MG63 (cell line): Measurements from ENCODE around the gene SRR. TPM values are rescaled to one million over a fixed set of nuclear protein-coding genes. Genes with fewer than 3 reads are reported as not detected.

Experiments used
- DNase-seq: peaks from one replicate; pipeline ENCODE4 v3.0.0-alpha.2; 2020
- H3K27me3 ChIP-seq: fragments of 250-450 bp; sonication (Bioruptor Pico); 2 replicates; pipeline ENCODE4 v1.5.1; 2020; ENCODE audit warnings: mild to moderate bottlenecking, moderate library complexity
- H3K36me3 ChIP-seq: fragments of 250-450 bp; sonication (Bioruptor Pico); 2 replicates; pipeline ENCODE4 v1.5.1; 2020; ENCODE audit warnings: mild to moderate bottlenecking, moderate library complexity
- H3K4me3 ChIP-seq: fragments of 250-450 bp; sonication (Bioruptor Pico); 2 replicates; pipeline ENCODE4 v1.5.1; 2020; ENCODE audit warnings: mild to moderate bottlenecking, moderate library complexity
- H3K9me3 ChIP-seq: fragments of 250-450 bp; sonication (Bioruptor Pico); 2 replicates; pipeline ENCODE4 v1.5.1; 2020; ENCODE audit warnings: mild to moderate bottlenecking, moderate library complexity
- total RNA-seq: library from RNA; depleted of rRNA; stranded (reverse); fragments of >200 nt; shearing (Covaris generic); gene quantifications from 2 replicates; pipeline ENCODE4 v1.2.3, GENCODE V29; 2014; ENCODE audit warnings: low replicate concordance

Gene SRR
- total RNA-seq, 1 experiment from 2014 or later: 26.5 TPM

DNA sequence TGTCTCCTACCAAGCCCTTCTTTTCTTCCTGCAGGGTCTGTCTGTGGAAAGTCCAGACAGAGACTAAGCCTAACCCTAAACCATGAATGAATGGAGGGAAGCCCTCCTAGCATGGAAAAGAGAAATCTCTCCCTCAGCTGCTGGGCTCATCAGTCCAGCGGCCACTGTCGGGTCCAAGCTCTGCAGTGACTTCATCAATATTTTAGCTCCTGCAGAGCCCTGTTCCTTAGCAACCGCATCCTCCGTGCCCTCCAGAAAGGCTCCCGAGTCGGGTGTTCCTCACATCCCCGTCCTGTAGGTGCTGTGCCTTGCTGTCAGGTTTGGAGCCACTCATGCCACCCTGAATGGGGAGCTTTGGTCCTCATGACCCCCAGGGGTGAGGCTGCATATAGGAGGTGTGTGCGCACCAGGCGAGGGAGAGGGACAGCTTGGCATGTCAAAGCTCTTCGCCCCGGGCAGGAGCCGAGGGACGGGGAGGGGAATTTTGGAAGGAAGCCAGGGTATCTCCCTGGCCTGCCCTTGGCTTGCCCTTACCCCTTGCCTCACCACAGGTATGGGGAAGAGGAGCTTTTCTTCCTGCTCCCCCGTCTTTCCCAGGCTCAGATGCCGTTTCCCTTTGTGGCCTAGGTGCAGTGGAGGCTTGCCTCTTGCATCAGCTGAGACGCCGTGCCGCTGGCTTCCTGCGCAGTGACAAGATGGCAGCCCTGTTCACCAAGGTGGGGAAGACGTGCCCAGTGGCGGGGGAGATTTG lies 57.4 kb downstream of the SRR start:
- H3K27me3 ChIP-seq: no peaks in the 10 kb centered on the region
- H3K4me3 ChIP-seq: no peak overlapping the region
- no peak for DNase-seq
- H3K36me3 ChIP-seq: no peaks in the 10 kb centered on the region
- H3K9me3 ChIP-seq: no peaks in the 10 kb centered on the region

DNA sequence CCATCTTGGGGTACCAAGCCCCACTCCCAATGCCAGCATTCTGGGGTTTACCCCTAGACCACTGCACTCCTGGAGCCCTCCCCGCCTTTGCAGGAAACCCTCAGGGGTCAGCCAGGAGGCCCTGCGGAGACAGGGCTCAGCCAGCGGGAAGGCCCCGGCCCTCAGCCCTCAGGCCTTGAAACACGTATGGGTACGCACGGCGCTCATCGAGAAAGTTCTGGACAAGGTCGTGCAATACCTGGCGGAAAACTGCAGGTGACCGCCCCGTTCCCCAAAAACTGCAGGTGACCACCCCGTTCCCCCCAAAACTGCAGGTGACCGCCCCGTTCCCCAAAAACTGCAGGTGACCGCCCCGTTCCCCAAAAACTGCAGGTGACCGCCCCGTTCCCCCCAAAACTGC lies 58.3 kb downstream of the SRR start:
- Histone ChIP-seq H3K36me3 (no peaks in the 10 kb centered on the region), H3K27me3 (no peaks in the 10 kb centered on the region), H3K4me3 (no peak overlapping the region), H3K9me3 (no peaks in the 10 kb centered on the region)
- no peak for DNase-seq

DNA sequence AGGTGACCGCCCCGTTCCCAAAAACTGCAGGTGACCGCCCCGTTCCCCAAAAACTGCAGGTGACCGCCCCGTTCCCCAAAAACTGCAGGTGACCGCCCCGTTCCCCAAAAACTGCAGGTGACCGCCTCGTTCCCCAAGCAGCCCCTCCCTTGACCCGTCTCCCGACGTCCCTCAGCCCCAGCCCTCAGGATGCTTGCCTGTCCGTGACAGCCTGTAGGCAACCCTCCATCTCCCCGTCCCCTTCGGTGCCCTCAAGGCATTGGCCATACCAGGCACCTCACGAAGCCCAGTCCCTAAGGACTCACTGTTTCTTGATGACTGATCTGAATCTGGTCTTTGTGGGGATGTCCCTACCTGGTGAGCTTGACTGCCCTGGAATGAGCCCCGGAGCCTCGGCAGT lies 58.7 kb downstream of the SRR start:
- no peaks in the 10 kb centered on the region for H3K27me3 ChIP-seq
- DNase-seq: no peak

DNA sequence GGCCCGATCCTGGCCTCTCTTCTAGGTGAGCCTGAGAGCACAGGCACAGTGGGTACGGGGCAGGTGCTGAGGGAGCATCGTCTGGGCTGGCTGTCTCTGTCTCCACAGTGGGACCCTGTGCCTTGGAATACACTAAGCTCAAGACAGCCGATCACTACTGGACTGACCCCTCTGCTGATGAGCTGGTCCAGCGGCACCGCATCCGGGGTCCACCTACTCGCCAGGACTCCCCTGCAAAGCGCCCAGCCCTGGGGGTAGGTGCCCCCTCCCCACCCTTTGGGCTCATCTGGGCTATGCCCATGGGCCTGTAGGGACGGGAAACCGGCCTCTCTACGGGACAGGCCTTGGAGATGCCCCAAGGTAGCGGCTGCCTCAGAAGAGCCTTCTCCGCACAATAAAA lies 59.1 kb downstream of the SRR start:
- Histone ChIP-seq H3K9me3 (no peaks in the 10 kb centered on the region), H3K4me3 (no peak overlapping the region), H3K36me3 (no peaks in the 10 kb centered on the region), H3K27me3 (no peaks in the 10 kb centered on the region)
- DNase-seq: no peak

More for the DNA sequence above, 58.7 kb downstream of the SRR start:
- H3K9me3 ChIP-seq: no peaks in the 10 kb centered on the region
- H3K36me3 ChIP-seq: no peaks in the 10 kb centered on the region
- no peak overlapping the region for H3K4me3 ChIP-seq

DNA sequence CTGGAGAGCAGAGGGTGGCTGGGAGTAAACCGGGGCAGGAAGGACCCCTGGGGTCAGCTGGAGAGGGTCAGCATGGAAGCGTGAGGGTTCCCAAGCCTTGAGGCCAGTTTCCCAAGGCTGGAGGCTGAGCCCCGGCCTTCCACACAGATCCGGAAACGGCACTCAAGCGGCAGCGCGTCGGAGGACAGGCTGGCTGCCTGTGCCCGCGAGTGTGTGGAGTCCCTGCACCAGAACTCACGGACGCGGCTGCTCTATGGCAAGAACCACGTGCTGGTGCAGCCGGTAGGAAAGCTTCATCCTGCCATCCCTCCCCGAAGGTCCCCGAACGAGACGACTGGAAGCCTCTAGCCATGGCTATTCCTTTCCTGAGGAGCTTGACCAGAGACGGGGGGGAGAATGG lies 59.6 kb downstream of the SRR start:
- H3K27me3 ChIP-seq: no peaks in the 10 kb centered on the region
- no peak overlapping the region for H3K4me3 ChIP-seq
- no peaks in the 10 kb centered on the region for H3K9me3 ChIP-seq
- no peak for DNase-seq
- no peaks in the 10 kb centered on the region for H3K36me3 ChIP-seq

DNA sequence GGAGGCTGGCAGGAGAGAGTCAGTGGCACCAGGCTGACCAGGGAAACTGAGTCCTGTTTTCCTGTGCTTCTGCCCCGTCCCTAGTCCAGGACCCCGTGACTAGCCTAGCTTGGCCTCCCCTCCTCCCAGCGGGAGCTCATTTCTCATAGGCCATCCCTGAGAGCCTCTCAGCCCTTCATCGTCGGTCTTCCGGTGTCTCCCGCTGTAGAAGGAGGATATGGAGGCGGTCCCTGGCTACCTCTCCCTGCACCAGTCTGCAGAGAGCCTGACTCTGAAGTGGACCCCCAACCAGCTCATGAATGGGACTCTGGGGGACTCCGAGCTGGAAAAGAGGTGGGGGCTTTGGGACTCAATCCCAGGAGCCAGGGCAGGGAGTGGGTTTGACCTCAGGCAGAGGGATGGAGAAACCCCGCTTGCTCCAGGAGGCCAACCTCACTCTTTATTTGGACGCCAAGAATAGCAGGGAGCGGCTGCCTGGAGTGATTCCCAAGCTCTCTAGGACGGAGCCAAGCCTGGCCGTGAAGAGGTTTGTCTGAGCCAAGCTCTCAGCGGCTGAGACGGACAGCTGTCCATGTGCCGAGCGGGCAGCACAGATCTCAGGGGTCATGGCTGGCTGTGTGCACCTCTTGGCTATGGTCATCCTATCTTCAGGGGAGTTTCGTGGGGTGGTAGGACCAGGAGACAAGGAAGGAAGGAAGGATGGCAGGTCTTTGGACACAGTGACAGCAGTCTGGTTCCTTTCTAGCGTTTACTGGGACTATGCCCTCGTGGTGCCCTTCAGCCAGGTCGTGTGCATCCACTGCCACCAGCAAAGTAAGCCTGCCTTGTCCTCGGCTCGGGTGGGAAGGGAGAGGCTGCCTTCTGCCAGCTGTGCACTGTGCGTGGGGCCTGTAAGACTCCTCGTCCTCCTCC lies 60.4 kb downstream of the SRR start:
- peak; percentile 66 for DNase-seq
- Histone ChIP-seq H3K27me3 (no peaks in the 10 kb centered on the region), H3K36me3 (no peaks in the 10 kb centered on the region), H3K9me3 (no peaks in the 10 kb centered on the region), H3K4me3 (no peak overlapping the region)

DNA sequence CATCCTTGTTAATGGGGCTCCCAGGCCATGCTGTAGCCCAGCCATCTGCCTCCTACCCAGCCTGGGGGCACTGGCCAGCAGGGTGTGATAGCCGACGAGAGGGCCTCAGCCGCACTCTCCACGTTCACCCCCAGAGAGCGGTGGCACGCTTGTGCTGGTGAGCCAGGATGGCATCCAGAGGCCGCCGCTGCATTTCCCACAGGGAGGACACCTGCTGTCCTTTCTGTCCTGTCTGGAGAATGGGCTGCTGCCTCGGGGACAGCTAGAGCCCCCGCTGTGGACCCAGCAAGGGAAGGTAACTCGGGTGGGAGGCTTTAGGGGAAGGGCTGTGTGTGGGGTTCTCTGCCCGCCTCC lies 61.0 kb downstream of the SRR start:
- Histone ChIP-seq H3K4me3 (no peak overlapping the region), H3K9me3 (no peaks in the 10 kb centered on the region), H3K27me3 (no peaks in the 10 kb centered on the region), H3K36me3 (no peaks in the 10 kb centered on the region)
- DNase-seq: no peak

DNA sequence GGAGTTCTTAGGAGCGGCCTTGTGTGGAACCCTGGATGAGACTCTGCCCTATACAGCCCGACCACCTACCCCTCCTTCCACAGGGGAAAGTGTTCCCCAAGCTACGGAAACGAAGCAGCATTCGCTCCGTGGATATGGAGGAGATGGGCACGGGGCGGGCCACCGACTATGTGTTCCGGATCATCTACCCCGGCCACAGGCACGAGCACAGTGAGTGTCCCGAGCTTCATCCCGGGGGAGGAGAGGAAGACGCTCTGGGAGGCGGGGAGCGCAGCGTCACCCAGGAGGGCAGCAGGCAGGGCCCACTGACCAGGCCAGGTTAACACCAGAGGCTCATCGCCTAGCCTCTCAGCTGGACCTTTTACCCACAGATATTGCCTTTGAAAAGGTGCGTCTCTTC lies 61.4 kb downstream of the SRR start:
- no peak for DNase-seq
- Histone ChIP-seq H3K4me3 (no peak overlapping the region), H3K36me3 (no peaks in the 10 kb centered on the region), H3K27me3 (no peaks in the 10 kb centered on the region), H3K9me3 (no peaks in the 10 kb centered on the region)

DNA sequence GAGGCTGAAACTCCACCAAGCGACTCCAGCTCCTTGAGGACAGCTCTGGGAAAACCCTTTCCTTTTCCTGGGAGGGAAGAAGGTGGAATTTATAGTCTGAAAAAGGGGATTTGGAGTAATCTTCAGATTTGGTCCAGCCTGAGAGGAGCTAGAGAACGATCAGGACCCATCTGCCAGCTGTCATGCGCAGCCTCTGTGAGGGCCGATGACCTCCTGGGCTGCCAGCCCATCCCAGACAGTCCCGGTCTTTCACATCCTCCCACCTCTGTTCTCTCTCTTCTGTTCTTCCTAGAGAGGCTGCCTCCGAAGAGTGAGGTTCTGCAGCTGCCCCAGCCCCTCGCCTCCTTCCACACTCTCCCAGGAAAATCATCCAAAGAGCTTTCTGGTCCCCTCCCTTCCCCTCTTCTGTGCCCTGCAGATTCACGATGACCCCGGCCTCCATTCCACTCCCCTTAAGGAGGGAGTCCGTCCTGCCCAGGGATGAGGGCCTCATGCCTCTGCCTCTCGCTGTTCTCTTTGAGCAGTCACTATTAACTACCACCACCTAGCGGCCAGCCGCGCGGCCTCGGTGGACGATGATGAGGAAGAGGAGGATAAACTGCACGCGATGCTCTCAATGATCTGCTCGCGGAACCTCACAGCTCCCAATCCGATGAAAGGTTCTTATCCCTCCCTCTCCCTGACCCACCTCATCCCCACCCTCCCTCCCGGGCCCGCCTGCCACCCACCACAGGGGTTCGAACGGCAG lies 63.2 kb downstream of the SRR start:
- H3K27me3 ChIP-seq: no peaks in the 10 kb centered on the region
- no peak overlapping the region for H3K4me3 ChIP-seq
- no peak for DNase-seq
- no peaks in the 10 kb centered on the region for H3K36me3 ChIP-seq
- H3K9me3 ChIP-seq: no peaks in the 10 kb centered on the region

DNA sequence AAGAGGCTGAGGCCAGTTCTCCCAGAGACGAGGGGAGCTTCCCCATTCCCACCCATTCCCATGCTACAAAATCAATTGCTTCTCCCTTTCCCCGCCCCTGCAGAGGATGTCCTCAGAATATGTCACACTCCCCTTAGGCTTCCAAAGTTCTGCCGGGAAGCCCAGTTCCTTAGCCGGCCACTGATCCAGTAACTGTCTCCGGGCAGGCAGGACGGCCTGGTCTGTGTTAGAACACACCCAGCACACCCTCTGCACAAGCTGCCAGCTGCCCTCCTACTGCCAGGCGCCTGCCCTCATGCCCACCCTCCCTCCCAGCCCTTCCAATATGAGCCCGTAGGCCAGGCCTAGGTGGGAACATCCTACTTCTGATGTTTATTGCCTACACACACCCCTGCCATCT lies 64.6 kb downstream of the SRR start:
- Histone ChIP-seq H3K9me3 (no peaks in the 10 kb centered on the region), H3K27me3 (no peaks in the 10 kb centered on the region), H3K36me3 (no peaks in the 10 kb centered on the region), H3K4me3 (no peak overlapping the region)
- DNase-seq: no peak

DNA sequence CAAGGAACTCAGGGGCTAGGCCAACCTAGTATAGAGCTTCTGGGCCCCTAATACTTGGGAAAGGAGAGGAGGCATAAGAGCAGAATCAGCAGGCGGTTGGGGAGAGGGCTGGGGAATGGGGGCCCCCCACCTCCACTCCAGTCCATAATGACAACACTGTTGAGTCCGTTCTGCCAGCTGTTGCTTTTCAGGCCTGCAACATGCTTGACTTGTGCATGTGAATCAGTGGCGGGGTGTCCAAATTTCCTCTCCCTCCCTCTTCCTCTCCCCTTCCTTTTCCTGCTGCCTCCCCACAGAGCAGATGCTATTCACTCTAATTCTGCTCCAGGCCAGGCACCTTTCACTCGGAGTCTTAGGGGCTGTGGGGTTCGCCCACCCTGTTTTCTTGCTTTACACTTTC lies 65.3 kb downstream of the SRR start:
- no peaks in the 10 kb centered on the region for H3K27me3 ChIP-seq
- H3K36me3 ChIP-seq: no peaks in the 10 kb centered on the region
- DNase-seq: no peak
- no peaks in the 10 kb centered on the region for H3K9me3 ChIP-seq
- H3K4me3 ChIP-seq: no peak overlapping the region

DNA sequence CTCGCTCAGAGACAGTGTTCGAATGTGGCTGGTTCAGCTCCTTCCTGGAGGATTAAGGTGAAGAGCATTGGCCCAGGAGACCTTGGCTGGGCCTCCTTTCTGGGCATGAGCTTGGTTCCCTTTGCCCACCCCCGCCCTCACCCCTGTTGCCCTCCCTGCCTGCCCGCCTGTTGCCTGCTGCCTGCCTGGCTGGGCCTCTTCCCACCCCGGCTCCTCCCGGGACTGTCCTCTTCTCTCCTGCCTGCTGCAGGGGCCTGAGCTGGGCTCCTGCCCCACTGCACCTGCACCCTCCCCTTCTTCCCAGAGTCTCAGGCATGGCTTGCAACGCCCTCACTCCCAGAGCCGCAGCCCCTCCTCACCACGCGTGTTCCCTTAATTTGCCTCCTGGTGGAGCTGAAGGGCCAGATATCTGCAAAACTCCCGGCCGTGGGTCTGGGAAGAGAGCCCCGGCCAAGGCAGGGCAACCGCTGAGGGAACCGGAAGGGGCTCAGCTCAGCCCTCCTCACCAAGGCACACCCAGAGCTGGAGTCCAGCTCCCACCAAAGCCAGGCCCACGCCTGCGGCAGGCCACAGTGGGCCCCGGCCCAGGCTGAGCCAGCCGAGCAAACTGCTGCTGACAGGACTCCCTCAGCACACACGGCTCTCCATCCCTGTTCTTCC lies 65.9 kb downstream of the SRR start:
- Histone ChIP-seq H3K9me3 (no peaks in the 10 kb centered on the region), H3K27me3 (no peaks in the 10 kb centered on the region), H3K36me3 (no peaks in the 10 kb centered on the region), H3K4me3 (no peak overlapping the region)
- DNase-seq: no peak

DNA sequence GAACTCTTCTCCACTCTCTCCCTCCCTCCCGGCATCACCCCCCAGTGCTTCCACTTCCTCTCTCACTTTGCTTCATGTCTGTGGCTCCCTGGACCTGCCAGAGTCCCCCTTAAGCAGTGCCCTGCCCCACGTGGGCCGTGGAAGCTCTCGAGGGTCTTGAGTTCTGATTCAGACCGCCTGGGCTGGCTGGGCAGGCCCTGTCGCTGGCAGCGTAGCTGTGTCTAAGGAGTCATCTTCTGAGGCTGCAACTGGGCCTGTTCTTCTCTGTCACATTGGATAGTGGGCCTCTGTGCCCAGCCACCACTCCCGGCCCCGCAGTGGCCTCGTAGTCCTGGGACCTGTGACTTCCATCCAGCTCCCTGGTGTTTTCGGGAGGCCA lies 66.5 kb downstream of the SRR start:
- no peak overlapping the region for H3K4me3 ChIP-seq
- no peaks in the 10 kb centered on the region for H3K36me3 ChIP-seq
- no peaks in the 10 kb centered on the region for H3K27me3 ChIP-seq
- no peaks in the 10 kb centered on the region for H3K9me3 ChIP-seq
- DNase-seq: no peak

DNA sequence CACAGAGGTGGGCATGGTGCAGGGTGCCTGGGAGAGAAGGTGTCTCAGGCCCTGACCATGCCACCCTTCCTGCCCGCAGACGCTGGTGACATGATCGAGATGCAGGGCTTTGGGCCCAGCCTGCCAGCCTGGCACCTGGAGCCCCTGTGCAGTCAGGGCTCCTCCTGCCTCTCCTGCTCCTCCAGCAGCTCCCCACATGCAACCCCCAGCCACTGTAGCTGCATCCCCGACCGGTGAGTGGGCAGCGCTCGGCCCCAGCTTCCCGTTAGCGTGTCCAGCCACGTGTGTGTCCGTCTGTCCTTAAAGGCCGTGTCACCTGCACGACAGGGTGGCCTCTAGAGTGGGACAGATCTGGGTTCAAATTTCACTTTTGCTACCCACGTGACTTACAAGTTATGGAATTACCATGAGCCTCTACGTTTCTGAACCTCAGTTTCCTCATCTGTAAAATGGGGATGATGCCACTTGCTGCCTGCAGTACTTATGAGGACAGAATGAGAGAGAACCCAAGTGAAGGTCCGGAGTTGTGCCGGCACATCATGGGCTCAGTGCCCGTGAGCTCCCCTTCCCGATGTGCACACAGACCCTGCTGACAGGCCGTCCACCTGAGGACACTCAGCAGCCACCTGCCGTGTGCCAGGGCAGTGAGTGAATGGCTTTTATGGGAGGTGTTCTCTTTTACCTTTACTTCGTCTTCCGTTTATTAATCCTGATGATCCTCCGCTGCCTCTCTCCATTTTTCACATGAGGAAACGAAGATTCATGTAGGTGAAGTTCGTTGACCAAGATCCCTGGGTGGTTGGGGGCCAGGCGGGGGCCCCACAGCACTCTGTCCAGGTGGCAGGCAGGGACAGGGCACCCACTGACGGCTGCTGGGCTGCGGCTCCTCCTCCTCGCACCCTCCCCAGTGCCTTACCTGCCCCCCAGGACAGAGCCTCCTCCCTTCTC lies 67.7 kb downstream of the SRR start:
- Histone ChIP-seq H3K4me3 (no peak overlapping the region), H3K36me3 (no peaks in the 10 kb centered on the region), H3K9me3 (no peaks in the 10 kb centered on the region), H3K27me3 (no peaks in the 10 kb centered on the region)
- DNase-seq: no peak

DNA sequence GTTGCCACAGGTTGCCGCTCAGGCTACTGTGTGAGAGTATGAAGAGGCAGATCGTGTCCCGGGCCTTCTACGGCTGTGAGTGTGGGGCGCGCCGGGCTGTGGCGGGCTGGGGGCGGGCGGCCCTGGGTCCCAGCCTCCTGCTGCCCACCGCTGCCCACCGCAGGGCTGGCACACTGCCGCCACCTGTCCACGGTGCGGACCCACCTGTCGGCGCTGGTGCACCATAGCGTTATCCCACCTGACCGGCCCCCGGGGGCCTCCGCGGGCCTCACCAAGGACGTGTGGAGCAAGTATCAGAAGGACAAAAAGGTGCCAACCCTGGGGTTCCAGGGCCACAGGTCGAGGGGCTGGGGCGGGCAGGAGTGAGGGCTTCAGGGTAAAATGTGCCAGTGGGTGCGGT lies 68.4 kb downstream of the SRR start:
- DNase-seq: no peak

DNA sequence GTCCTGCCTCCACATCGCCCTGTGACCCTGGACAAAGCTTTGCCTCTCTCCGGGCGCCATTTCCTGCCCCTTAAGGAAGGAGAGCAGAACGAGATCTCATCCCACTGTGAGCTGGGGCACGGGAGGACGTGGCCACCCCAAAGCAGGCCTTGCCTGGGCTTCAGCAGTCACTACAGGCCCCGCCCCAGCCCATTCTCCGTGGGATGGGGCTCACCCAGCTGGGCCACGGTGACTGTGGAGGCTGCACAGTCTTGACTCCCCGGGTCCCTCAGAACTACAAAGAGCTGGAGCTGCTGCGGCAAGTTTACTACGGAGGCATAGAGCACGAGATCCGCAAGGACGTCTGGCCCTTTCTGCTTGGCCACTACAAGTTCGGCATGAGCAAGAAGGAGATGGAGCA lies 68.9 kb downstream of the SRR start:
- Histone ChIP-seq H3K36me3 (no peaks in the 10 kb centered on the region), H3K4me3 (no peak overlapping the region), H3K27me3 (no peaks in the 10 kb centered on the region), H3K9me3 (no peaks in the 10 kb centered on the region)
- no peak for DNase-seq

More for the DNA sequence above, 68.4 kb downstream of the SRR start:
- Histone ChIP-seq H3K4me3 (no peak overlapping the region), H3K27me3 (no peaks in the 10 kb centered on the region), H3K36me3 (no peaks in the 10 kb centered on the region), H3K9me3 (no peaks in the 10 kb centered on the region)
